ENCODE data around the gene CASS4.

The CASS4 gene, protein sequence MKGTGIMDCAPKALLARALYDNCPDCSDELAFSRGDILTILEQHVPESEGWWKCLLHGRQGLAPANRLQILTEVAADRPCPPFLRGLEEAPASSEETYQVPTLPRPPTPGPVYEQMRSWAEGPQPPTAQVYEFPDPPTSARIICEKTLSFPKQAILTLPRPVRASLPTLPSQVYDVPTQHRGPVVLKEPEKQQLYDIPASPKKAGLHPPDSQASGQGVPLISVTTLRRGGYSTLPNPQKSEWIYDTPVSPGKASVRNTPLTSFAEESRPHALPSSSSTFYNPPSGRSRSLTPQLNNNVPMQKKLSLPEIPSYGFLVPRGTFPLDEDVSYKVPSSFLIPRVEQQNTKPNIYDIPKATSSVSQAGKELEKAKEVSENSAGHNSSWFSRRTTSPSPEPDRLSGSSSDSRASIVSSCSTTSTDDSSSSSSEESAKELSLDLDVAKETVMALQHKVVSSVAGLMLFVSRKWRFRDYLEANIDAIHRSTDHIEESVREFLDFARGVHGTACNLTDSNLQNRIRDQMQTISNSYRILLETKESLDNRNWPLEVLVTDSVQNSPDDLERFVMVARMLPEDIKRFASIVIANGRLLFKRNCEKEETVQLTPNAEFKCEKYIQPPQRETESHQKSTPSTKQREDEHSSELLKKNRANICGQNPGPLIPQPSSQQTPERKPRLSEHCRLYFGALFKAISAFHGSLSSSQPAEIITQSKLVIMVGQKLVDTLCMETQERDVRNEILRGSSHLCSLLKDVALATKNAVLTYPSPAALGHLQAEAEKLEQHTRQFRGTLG

GRCh38 chr20:56411759-56412472 is at the start of gene CASS4:
CASS4 (plus strand) TSS chr20:56412260; CDS start chr20:56412459, 199 bp downstream.
- no peak within 1 kb of the TSS for H3K27ac ChIP-seq
- TF ChIP-seq, protein P1, sequence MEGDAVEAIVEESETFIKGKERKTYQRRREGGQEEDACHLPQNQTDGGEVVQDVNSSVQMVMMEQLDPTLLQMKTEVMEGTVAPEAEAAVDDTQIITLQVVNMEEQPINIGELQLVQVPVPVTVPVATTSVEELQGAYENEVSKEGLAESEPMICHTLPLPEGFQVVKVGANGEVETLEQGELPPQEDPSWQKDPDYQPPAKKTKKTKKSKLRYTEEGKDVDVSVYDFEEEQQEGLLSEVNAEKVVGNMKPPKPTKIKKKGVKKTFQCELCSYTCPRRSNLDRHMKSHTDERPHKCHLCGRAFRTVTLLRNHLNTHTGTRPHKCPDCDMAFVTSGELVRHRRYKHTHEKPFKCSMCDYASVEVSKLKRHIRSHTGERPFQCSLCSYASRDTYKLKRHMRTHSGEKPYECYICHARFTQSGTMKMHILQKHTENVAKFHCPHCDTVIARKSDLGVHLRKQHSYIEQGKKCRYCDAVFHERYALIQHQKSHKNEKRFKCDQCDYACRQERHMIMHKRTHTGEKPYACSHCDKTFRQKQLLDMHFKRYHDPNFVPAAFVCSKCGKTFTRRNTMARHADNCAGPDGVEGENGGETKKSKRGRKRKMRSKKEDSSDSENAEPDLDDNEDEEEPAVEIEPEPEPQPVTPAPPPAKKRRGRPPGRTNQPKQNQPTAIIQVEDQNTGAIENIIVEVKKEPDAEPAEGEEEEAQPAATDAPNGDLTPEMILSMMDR (conservative IDR thresholded peaks at IDR 0.05), result no peak
- TF ChIP-seq ZFX (IDR thresholded peaks at IDR 0.05), result no peak

DNA sequence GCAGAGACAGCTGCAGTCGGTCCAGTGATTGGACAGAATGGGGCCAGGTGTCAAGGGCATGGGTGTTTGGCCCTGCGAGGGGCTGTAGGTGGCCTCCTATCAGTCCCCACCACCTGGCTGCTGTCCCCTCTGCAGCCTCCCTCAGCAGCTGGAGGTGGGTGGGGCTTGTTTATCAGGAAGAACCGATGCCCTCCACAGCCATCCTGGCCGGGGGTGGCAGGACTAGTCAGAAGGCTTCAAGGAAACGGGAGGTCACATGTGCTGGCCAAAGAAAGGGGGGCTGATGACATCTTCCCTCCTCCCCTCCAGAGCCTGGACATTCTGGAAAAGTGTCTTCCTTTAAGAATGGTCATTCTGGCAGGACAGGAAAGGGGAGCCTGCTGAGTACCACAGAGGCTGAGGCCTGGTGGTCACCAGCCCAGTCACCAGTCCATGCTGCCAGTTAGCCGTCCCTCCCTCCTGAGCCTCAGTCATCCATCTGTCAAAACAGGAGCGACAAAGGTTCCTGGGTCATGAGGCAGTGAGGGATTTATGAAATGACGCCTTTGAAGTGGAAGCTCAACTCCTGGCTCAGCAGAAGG is 49.1 kb upstream of the CASS4 start:
- TF ChIP-seq ZFX (IDR thresholded peaks at IDR 0.05), result no peak
- TF ChIP-seq, protein P1 (conservative IDR thresholded peaks at IDR 0.05), result no peak
- H3K27ac ChIP-seq, result no peak overlapping the region

DNA sequence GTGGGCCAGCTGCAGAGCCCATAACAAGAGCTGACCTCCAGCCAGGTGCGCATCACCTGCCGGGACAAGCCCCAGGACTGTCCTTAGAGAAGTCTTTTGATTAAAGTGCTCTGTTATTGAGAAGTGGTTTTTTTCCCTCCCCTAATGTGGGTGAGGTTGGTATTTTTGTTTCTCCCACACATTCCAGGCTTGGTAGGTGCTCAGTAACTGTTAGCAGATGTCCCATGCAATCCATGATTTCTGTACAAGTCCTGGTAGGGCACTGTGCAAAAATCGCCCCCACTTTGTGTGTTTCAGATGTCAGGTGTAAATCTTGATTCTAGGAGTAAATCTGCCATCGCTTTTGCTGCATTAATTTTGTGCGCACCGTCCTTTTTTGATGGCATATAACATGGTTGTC is 48.6 kb upstream of the CASS4 start:
- TF ChIP-seq, protein P1 (conservative IDR thresholded peaks at IDR 0.05), result no peak
- TF ChIP-seq ZFX (IDR thresholded peaks at IDR 0.05), result no peak
- no peak overlapping the region for H3K27ac ChIP-seq

- TF ChIP-seq, protein P1 (conservative IDR thresholded peaks at IDR 0.05), result no peak
- TF ChIP-seq ZFX (IDR thresholded peaks at IDR 0.05), result no peak
- no peak overlapping the region for H3K27ac ChIP-seq
These were observed 43.5 kb upstream of the CASS4 start for GRCh38 chr20:56368351-56369134.

- TF ChIP-seq ZFX (IDR thresholded peaks at IDR 0.05), result no peak
- TF ChIP-seq, protein P1 (conservative IDR thresholded peaks at IDR 0.05), result no peak
- no peak overlapping the region for H3K27ac ChIP-seq
These were observed 42.9 kb upstream of the CASS4 start for GRCh38 chr20:56369179-56369578.

GRCh38 chr20:56371977-56372376 is 40.1 kb upstream of the CASS4 start:
- TF ChIP-seq, protein P1 (conservative IDR thresholded peaks at IDR 0.05), result no peak
- no peak for TF ChIP-seq ZFX (IDR thresholded peaks at IDR 0.05)
- no peak overlapping the region for H3K27ac ChIP-seq

Data from C4-2B (cell line).